ENCODE measurements around the gene ZC3H4.

DNA sequence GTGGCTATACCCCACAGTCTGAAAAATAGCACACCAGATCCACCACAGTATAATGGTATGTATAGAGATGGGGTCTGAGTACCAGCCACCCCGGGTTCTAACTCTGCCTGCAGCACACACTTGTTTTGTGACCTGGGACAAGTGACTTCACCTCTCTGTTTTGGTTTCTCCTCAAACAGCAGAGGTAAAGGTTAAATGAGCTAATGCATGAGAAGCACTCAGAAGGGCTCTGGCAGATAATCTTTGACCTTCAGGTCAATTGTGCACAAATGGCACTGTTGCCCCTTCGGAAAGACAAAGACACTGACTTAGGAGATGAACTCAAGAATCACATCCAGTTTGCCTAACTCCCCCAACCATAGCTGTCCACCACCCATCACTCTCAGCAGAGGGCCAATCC, 7.7 kb downstream of the ZC3H4 start:
- TF ChIP-seq GATA2 (IDR thresholded peaks at IDR 0.05; ENCODE audit: insufficient read depth, insufficient read length, low read depth, low read length) (no peak), JUN (IDR thresholded peaks at IDR 0.05; ENCODE audit: borderline replicate concordance, insufficient read depth, insufficient read length, low read depth) (no peak)
- TF ChIP-seq, protein P1, sequence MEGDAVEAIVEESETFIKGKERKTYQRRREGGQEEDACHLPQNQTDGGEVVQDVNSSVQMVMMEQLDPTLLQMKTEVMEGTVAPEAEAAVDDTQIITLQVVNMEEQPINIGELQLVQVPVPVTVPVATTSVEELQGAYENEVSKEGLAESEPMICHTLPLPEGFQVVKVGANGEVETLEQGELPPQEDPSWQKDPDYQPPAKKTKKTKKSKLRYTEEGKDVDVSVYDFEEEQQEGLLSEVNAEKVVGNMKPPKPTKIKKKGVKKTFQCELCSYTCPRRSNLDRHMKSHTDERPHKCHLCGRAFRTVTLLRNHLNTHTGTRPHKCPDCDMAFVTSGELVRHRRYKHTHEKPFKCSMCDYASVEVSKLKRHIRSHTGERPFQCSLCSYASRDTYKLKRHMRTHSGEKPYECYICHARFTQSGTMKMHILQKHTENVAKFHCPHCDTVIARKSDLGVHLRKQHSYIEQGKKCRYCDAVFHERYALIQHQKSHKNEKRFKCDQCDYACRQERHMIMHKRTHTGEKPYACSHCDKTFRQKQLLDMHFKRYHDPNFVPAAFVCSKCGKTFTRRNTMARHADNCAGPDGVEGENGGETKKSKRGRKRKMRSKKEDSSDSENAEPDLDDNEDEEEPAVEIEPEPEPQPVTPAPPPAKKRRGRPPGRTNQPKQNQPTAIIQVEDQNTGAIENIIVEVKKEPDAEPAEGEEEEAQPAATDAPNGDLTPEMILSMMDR (IDR thresholded peaks at IDR 0.05; ENCODE audit: extremely low read depth in 1 of 2, insufficient read depth in 1 of 2, low read depth in 1 of 2, low read length in 2 of 2) = no peak
